ENCODE data around the gene GPR152. TPM values are rescaled to one million over a fixed set of nuclear protein-coding genes. Genes with fewer than 3 reads are reported as not detected.

The GPR152 gene
- total RNA-seq, 1 donor = not detected

GRCh38 chr11:67453816-67454732 is 1.5 kb upstream of the GPR152 start:
- no peak for TF ChIP-seq CTCF (IDR thresholded peaks at IDR 0.05; ENCODE audit: extremely low read depth, low read depth, low read length)
- H3K4me2 ChIP-seq (ENCODE audit: insufficient read depth, low read length) = no peak overlapping the region
- H3K4me3 ChIP-seq (ENCODE audit: insufficient read depth, low read length) = no peak overlapping the region
- H3K79me2 ChIP-seq (ENCODE audit: insufficient read depth, low read length) = no peaks in the 10 kb centered on the region
- H3K27me3 ChIP-seq (ENCODE audit: insufficient read depth, low read length) = peaks cover 3% of the 10 kb centered on the region
- no peak overlapping the region for H2AFZ ChIP-seq (ENCODE audit: low read length)
- H3K4me1 ChIP-seq (ENCODE audit: insufficient read depth, low read length) = no peaks in the 10 kb centered on the region
- H3K36me3 ChIP-seq (ENCODE audit: insufficient read depth, low read length) = no peaks in the 10 kb centered on the region
- no peaks in the 10 kb centered on the region for H4K20me1 ChIP-seq (ENCODE audit: insufficient read depth, low read length)
- peak; percentile 83 for DNase-seq (ENCODE audit: insufficient read length, low spot score, missing footprints)
- H3K9me3 ChIP-seq (ENCODE audit: low read depth, low read length) = no peaks in the 10 kb centered on the region
- no peak overlapping the region for H3K27ac ChIP-seq (ENCODE audit: low read depth, low read length)

- no peaks in the 10 kb centered on the region for H3K4me1 ChIP-seq (ENCODE audit: insufficient read depth, low read length)
- no peaks in the 10 kb centered on the region for H3K36me3 ChIP-seq (ENCODE audit: insufficient read depth, low read length)
- DNase-seq (ENCODE audit: insufficient read length, low spot score, missing footprints) = peak; percentile 62
- no peak overlapping the region for H3K27ac ChIP-seq (ENCODE audit: low read depth, low read length)
- TF ChIP-seq CTCF (IDR thresholded peaks at IDR 0.05; ENCODE audit: extremely low read depth, low read depth, low read length) = no peak
- H3K4me3 ChIP-seq (ENCODE audit: insufficient read depth, low read length) = no peak overlapping the region
- H3K4me2 ChIP-seq (ENCODE audit: insufficient read depth, low read length) = no peak overlapping the region
- H3K79me2 ChIP-seq (ENCODE audit: insufficient read depth, low read length) = no peaks in the 10 kb centered on the region
- no peaks in the 10 kb centered on the region for H3K9me3 ChIP-seq (ENCODE audit: low read depth, low read length)
- no peak overlapping the region for H2AFZ ChIP-seq (ENCODE audit: low read length)
- peaks cover 3% of the 10 kb centered on the region for H3K27me3 ChIP-seq (ENCODE audit: insufficient read depth, low read length)
- H4K20me1 ChIP-seq (ENCODE audit: insufficient read depth, low read length) = no peaks in the 10 kb centered on the region
Observed at GRCh38 chr11:67451658-67451976, 912 bp downstream of the GPR152 start.

- H3K79me2 ChIP-seq (ENCODE audit: insufficient read depth, low read length) = no peaks in the 10 kb centered on the region
- H3K4me1 ChIP-seq (ENCODE audit: insufficient read depth, low read length) = no peaks in the 10 kb centered on the region
- no peak overlapping the region for H3K4me3 ChIP-seq (ENCODE audit: insufficient read depth, low read length)
- no peaks in the 10 kb centered on the region for H3K36me3 ChIP-seq (ENCODE audit: insufficient read depth, low read length)
- H3K9me3 ChIP-seq (ENCODE audit: low read depth, low read length) = no peaks in the 10 kb centered on the region
- H4K20me1 ChIP-seq (ENCODE audit: insufficient read depth, low read length) = no peaks in the 10 kb centered on the region
- no peak overlapping the region for H3K27ac ChIP-seq (ENCODE audit: low read depth, low read length)
- no peak overlapping the region for H3K4me2 ChIP-seq (ENCODE audit: insufficient read depth, low read length)
- DNase-seq (ENCODE audit: insufficient read length, low spot score, missing footprints) = peak; percentile 77
- no peak overlapping the region for H2AFZ ChIP-seq (ENCODE audit: low read length)
- H3K27me3 ChIP-seq (ENCODE audit: insufficient read depth, low read length) = peaks cover 3% of the 10 kb centered on the region
- TF ChIP-seq CTCF (IDR thresholded peaks at IDR 0.05; ENCODE audit: extremely low read depth, low read depth, low read length) = no peak
Observed at GRCh38 chr11:67450796-67451657, 1.5 kb downstream of the GPR152 start.
